Measurements from ENCODE around the gene NFIC.
"Not testable (repeated sequence)": the region's sequence is repeated elsewhere in the genome, so short reads cannot be mapped to it uniquely, and the experiment has no call there.

GRCh38 chr19:3342962-3343361, 23.4 kb upstream of the NFIC start:
- not testable (repeated sequence) for TF ChIP-seq POLR2A, CTCF (IDR thresholded peaks at IDR 0.05)
